GM10266 (cell line): ENCODE measurements around the gene NIF3L1.
"Not testable (repeated sequence)": the region's sequence is repeated elsewhere in the genome, so short reads cannot be mapped to it uniquely, and the experiment has no call there.

Source experiments
- DNase-seq: peaks from one replicate; pipeline ENCODE4 v3.0.0; 2012; ENCODE audit errors: extremely low spot score
- CTCF ChIP-seq: IDR thresholded peaks from 2 replicates; pipeline ENCODE4 v1.5.1; 2012; ENCODE audit warnings: mild to moderate bottlenecking, low read depth; ENCODE audit not compliant: control insufficient read depth, insufficient read depth; ENCODE audit errors: missing control alignments

The NIF3L1 gene

GRCh38 chr2:200877443-200877842, 11.7 kb upstream of the NIF3L1 start:
- no peak for DNase-seq
- TF ChIP-seq CTCF = no peak

GRCh38 chr2:200878289-200878880, 10.8 kb upstream of the NIF3L1 start:
- no peak for DNase-seq
- no peak for TF ChIP-seq CTCF

DNA sequence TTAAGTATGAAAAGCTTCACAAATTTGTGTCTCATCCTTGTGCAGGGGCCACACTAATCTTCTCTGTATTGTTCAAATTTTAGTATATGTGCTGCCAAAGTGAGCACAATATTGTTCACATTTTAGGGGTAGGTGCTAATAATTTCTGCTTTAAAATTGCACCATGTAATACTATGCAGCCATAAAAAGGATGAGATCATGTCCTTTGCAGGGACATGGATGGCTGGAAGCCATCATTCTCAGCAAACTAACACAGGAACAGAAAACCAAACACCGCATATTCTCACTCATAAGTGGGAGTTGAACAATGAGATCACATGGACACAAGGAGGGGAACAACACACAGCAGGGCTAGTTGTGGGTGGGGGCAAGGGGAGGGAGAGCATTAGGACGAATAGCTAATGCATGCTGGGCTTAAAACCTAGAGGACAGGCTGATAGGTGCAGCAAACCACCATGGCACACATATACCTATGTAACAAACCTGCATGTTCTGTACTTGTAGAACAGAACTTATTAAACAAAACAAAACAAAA, 7.4 kb upstream of the NIF3L1 start:
- not testable (repeated sequence) for DNase-seq

- no peak for DNase-seq
- TF ChIP-seq CTCF = no peak
These were observed 10.3 kb downstream of the NIF3L1 start for GRCh38 chr2:200899482-200899881.

DNA sequence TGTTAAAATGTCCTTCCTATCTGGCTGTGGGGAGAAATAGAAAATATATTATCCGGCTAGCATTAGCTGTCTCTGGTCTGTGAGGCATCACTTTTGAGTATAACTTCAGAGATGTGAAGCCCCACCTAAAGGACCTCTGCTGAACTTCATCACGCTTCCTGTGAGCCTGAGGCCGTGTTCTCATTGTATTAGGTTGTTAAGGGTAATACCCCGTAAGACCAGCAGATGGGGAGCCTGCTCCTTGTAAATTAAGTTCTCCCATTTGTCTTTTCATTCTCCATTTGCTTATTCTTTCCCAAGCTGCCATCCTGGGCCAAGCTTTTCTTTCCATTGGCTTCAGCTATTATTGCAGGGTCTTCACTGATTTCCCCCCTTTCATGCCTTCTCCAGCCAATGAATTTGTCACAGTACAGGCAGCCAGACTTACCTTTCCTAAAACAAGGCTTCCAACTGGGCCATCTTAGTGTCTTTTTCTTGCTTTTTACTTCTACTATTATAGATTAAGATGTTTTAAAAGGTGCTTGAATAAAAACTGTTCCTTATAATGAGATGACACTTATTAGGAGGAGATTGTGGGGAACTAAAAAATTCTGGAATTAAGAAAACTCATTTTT, 12.4 kb downstream of the NIF3L1 start:
- TF ChIP-seq CTCF = peak; percentile 74
- DNase-seq = peak; percentile 79

DNA sequence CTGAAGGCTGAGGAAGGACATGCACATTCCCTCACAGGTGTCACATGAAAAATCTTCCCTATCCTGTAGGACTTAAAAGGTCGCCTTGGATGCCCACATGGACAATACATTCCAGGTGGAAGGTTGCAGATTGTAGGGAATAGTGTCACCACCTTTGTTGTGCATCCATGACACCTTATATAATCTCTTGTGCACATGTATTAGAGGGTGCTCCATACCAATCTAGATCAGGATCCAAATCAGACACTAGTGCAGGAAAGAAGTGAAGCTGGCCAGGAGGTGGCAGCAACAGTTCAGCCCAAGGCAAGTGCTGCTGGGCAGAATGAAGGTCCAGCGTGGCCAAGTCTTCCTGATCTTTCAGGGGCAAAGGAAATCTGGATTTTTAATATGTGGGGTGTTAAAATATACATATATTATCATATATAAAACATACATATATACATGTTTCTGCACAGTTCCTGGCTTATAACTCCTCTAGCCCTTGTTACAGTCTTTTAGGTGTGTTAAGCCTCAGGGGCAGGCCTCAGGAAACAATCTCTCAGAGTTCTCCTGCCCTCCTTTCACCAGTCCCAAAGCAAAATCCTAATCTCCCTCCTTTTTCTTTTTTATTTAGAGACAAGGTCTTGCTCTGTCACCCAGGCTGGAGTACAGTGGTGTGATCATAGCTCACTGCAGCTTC, 16.6 kb downstream of the NIF3L1 start:
- DNase-seq = peak; percentile 44
- TF ChIP-seq CTCF = peak; percentile 87

GRCh38 chr2:200909958-200910357, 20.8 kb downstream of the NIF3L1 start:
- DNase-seq = no peak
- TF ChIP-seq CTCF = no peak
